ENCODE results near the gene CARD10.

Gene CARD10

GRCh38 chr22:37525746-37526350 lies 6.6 kb upstream of the CARD10 start:
- TF ChIP-seq, protein P1, sequence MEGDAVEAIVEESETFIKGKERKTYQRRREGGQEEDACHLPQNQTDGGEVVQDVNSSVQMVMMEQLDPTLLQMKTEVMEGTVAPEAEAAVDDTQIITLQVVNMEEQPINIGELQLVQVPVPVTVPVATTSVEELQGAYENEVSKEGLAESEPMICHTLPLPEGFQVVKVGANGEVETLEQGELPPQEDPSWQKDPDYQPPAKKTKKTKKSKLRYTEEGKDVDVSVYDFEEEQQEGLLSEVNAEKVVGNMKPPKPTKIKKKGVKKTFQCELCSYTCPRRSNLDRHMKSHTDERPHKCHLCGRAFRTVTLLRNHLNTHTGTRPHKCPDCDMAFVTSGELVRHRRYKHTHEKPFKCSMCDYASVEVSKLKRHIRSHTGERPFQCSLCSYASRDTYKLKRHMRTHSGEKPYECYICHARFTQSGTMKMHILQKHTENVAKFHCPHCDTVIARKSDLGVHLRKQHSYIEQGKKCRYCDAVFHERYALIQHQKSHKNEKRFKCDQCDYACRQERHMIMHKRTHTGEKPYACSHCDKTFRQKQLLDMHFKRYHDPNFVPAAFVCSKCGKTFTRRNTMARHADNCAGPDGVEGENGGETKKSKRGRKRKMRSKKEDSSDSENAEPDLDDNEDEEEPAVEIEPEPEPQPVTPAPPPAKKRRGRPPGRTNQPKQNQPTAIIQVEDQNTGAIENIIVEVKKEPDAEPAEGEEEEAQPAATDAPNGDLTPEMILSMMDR (IDR thresholded peaks at IDR 0.05; ENCODE audit: low read depth, low read length, missing control alignments): no peak
- H3K4me3 ChIP-seq (ENCODE audit: low read depth, low read length): no peak overlapping the region
- in situ Hi-C loops (cut with HindIII; ENCODE audit: low sequenced_read_pairs): no loop called here
- DNase-seq (ENCODE audit: low read depth): no peak

GRCh38 chr22:37525073-37525745 lies 6.0 kb upstream of the CARD10 start:
- DNase-seq (ENCODE audit: low read depth): no peak
- in situ Hi-C loops (cut with HindIII; ENCODE audit: low sequenced_read_pairs): no loop called here
- no peak overlapping the region for H3K4me3 ChIP-seq (ENCODE audit: low read depth, low read length)
- TF ChIP-seq, protein P1 (IDR thresholded peaks at IDR 0.05; ENCODE audit: low read depth, low read length, missing control alignments): no peak

GRCh38 chr22:37522482-37522881 lies 3.3 kb upstream of the CARD10 start:
- no peak for DNase-seq (ENCODE audit: low read depth)
- TF ChIP-seq, protein P1 (IDR thresholded peaks at IDR 0.05; ENCODE audit: low read depth, low read length, missing control alignments): peak; percentile 24
- H3K4me3 ChIP-seq (ENCODE audit: low read depth, low read length): no peak overlapping the region
- in situ Hi-C loops (cut with HindIII; ENCODE audit: low sequenced_read_pairs): no loop called here

DNA sequence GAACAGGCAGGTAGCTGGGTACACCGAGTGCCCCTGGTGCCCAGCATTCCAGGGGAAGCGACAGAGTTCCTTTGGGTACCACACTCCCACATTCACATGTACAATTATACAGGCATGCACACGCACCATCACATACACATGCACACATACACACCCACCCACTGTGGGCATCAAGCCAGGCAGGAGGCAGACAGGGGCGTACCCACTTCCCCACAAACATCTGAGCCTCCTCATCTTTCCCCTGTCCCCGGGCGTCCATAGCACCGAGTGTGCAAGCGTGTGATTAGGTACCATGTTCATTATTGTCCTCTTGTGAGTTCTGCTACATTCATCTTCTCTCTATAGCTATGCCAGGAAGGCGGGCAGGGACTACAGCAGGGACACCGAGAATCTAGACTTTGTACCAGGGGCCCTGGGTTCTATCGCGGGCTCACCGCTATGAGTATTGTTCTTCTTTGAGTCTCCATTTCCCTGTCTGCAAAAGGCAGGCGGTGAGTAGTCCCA lies 2.1 kb upstream of the CARD10 start:
- in situ Hi-C loops (cut with HindIII; ENCODE audit: low sequenced_read_pairs): no loop called here
- DNase-seq (ENCODE audit: low read depth): no peak
- H3K4me3 ChIP-seq (ENCODE audit: low read depth, low read length): no peak overlapping the region
- TF ChIP-seq, protein P1 (IDR thresholded peaks at IDR 0.05; ENCODE audit: low read depth, low read length, missing control alignments): no peak

DNA sequence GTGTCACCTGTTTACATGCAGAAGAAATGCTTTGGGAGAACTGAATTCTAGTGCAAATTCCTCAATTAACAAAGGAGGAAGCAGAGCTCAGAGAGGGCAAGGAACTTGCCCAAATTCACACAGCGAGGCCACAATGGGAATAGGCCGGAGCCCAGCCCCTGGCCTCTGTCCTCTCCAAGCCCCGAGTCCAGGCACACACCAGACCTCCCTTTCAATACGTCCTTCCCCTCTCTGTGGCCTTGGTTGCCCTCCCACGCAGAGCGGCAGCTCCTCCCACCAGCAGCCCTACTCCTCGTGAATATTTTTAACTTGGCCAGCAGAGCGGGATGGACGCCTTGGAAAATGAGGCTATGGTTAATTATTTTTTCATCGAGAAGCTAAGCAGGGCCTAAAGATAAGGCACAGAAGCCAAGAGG lies 1.6 kb upstream of the CARD10 start:
- TF ChIP-seq, protein P1 (IDR thresholded peaks at IDR 0.05; ENCODE audit: low read depth, low read length, missing control alignments): no peak
- in situ Hi-C loops (cut with HindIII; ENCODE audit: low sequenced_read_pairs): no loop called here
- H3K4me3 ChIP-seq (ENCODE audit: low read depth, low read length): no peak overlapping the region
- no peak for DNase-seq (ENCODE audit: low read depth)

GRCh38 chr22:37518509-37519267 lies 527 bp downstream of the CARD10 start:
- no peak for DNase-seq (ENCODE audit: low read depth)
- TF ChIP-seq, protein P1 (IDR thresholded peaks at IDR 0.05; ENCODE audit: low read depth, low read length, missing control alignments): no peak
- H3K4me3 ChIP-seq (ENCODE audit: low read depth, low read length): peak overlapping the region; percentile 66
- in situ Hi-C loops (cut with HindIII; ENCODE audit: low sequenced_read_pairs): no loop called here
